Keratinocyte (primary cell): Measurements from ENCODE around the gene OR1J1.

Source experiments
- EZH2 ChIP-seq: IDR thresholded peaks from one replicate; pipeline ENCODE4 v1.6.1; 2012; ENCODE audit warnings: inconsistent platforms, mild to moderate bottlenecking, low read length, moderate library complexity
- TF ChIP-seq, protein P1 (sequence below), 3 experiments: IDR thresholded peaks in 1 of 3; conservative IDR thresholded peaks in 1 of 3; optimal IDR thresholded peaks in 1 of 3; 2 replicates in 2 of 3; 3 replicates in 1 of 3; pipeline versions ENCODE3 to v1.5.1; 2011; ENCODE audit warnings: low read length in 3 of 3, mild to moderate bottlenecking in 3 of 3, moderate library complexity in 2 of 3, control low read depth in 1 of 3, inconsistent platforms in 1 of 3; ENCODE audit not compliant: insufficient read depth in 2 of 3; ENCODE audit errors: extremely low read depth in 1 of 3

DNA sequence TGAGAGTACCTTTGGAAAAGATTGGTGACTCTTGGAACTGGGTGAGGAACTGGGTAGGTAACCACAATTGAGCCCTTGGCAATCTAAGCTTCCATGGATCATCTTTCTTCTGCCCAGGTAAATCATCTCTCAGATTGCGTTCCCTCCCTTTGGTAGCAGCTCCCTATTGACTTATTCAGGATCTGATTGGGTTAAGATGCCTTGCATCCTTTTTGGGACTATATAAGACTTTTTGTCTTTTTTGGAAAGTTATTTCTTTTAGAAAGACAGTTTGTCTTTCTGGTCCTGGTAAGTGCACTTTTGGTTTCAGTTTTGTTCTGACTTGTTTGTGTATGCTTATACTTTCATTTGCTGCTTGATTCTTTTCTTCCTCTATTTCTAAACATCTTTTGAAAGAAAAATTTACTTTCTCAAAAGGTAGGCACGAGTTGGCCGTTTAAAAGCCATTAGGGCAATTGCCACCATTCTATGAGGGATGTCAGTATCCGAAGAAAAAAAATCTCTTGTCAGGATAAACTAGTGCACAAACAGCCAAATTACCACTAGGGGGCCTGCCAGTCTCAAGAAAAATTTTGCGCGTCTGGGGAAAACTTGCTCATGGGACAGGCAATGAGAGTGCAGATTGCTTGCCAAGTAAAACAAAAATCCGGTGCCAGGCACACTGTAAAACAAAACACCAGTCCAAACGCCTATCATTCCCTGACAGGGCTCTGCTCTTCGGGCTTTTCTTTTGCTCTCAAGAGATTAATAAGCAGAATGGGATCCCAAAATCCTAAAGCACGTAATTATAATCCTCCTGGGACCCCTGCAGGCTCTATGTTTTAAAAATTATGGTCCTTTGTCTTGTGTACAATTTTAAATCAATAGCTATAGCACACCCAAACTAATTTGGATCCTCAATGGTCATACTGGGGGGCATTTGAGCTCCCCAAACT, 12.8 kb downstream of the OR1J1 start:
- TF ChIP-seq, protein P1, sequence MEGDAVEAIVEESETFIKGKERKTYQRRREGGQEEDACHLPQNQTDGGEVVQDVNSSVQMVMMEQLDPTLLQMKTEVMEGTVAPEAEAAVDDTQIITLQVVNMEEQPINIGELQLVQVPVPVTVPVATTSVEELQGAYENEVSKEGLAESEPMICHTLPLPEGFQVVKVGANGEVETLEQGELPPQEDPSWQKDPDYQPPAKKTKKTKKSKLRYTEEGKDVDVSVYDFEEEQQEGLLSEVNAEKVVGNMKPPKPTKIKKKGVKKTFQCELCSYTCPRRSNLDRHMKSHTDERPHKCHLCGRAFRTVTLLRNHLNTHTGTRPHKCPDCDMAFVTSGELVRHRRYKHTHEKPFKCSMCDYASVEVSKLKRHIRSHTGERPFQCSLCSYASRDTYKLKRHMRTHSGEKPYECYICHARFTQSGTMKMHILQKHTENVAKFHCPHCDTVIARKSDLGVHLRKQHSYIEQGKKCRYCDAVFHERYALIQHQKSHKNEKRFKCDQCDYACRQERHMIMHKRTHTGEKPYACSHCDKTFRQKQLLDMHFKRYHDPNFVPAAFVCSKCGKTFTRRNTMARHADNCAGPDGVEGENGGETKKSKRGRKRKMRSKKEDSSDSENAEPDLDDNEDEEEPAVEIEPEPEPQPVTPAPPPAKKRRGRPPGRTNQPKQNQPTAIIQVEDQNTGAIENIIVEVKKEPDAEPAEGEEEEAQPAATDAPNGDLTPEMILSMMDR (optimal IDR thresholded peaks at IDR 0.05 in 1 of 3, IDR thresholded peaks at IDR 0.05 in 1 of 3, conservative IDR thresholded peaks at IDR 0.05 in 1 of 3; ENCODE audit: extremely low read depth in 1 of 3, insufficient read depth in 2 of 3, low read length in 3 of 3) = peak; percentile 69 to 78 (median 71)
- TF ChIP-seq EZH2 = no peak
